Activated CD8-positive, alpha-beta T cell treated with anti-CD3 and anti-CD28 coated beads for 36 hours (primary cell): ENCODE results near the gene SLC22A2. TPM values are rescaled to one million over a fixed set of nuclear protein-coding genes. Genes with fewer than 3 reads are reported as not detected.

Source experiments
- ATAC-seq: fragments of 200-7000 bp; cut with Tn5 transposase; one replicate; pipeline ENCODE4 v1.10.0; 2021; ENCODE audit warnings: mild to moderate bottlenecking, moderate library complexity
- CTCF ChIA-PET: fragments of 350-600 bp; sonication (Branson Sonifier 250); formaldehyde crosslinking; loops from one replicate; lab custom pipeline; 2021; ENCODE audit warnings: antibody characterized with exemption; lab: Charles Lee
- POLR2A ChIA-PET: fragments of 350-600 bp; sonication (Branson Sonifier 250); formaldehyde crosslinking; loops from one replicate; lab custom pipeline; 2021; ENCODE audit warnings: antibody characterized with exemption; lab: Charles Lee
- DNase-seq: peaks from one replicate; pipeline ENCODE4 v3.0.0-alpha.2; 2020
- H3K27ac Mint-ChIP-seq: one replicate; pipeline ENCODE4 v1.8.0; 2021; ENCODE audit warnings: mild to moderate bottlenecking, mixed read lengths
- H3K27me3 Mint-ChIP-seq: one replicate; pipeline ENCODE4 v1.8.0; 2021; ENCODE audit warnings: mixed read lengths
- H3K36me3 Mint-ChIP-seq: one replicate; pipeline ENCODE4 v1.8.0; 2021; ENCODE audit warnings: low read depth, mixed read lengths
- H3K4me1 Mint-ChIP-seq: one replicate; pipeline ENCODE4 v1.8.0; 2021; ENCODE audit warnings: low read depth, mixed read lengths
- H3K4me3 Mint-ChIP-seq: one replicate; pipeline ENCODE4 v1.8.0; 2021; ENCODE audit warnings: mild to moderate bottlenecking, moderate library complexity, mixed read lengths
- H3K9me3 Mint-ChIP-seq: one replicate; pipeline ENCODE4 v1.8.0; 2021; ENCODE audit warnings: mixed read lengths
- intact Hi-C: fragments of 100-400 bp; cut with micrococcal nuclease; formaldehyde crosslinking; loops from one replicate; pipeline ENCODE4 v1.10.0; 2022
- total RNA-seq, 2 experiments: library from RNA; stranded (reverse); gene quantifications; one replicate each; pipeline ENCODE4 v1.2.3, GENCODE V29; 2021
- TF ChIP-seq, protein P1 (sequence below): fragments of 200-600 bp; IDR thresholded peaks from one replicate; pipeline ENCODE4 v1.8.0; 2022; ENCODE audit warnings: antibody characterized with exemption, mild to moderate bottlenecking

The SLC22A2 gene
- total RNA-seq, 2 experiments from 2014 or later: not detected

DNA sequence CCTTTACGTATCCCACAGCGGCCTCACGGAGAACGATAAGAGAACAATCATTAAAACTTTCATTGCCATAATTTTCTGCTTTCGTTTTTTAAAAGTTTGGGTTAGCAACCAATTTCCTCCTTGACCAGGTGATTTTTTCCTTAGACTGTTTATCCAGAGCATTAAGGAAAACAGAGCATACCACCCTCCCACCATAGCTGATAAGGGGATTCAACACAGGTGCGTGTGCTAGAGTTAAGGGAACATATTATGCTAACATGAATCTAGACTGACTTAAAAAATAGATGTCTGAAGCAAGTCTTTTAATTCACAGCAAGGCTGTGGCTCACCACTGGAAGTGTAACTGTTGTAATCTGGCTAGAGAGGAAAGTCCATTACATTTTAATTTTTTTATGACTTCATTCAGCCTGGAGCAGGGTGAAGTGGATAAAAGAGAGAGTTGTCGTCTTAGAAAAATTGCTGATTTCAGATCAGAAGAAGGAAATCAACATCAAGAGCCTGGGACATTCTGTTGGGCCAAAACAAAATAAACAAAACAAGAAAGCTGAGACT, 5.5 kb upstream of the SLC22A2 start:
- ATAC-seq (no peak), DNase-seq (no peak)
- intact Hi-C loops: no loop called here
- Mint-ChIP-seq H3K4me3 (no peak overlapping the region), H3K27me3 (no peaks in the 10 kb centered on the region), H3K36me3 (no peaks in the 10 kb centered on the region), H3K9me3 (no peaks in the 10 kb centered on the region), H3K4me1 (peaks cover 7% of the 10 kb centered on the region), H3K27ac (no peak overlapping the region)
- TF ChIP-seq, protein P1, sequence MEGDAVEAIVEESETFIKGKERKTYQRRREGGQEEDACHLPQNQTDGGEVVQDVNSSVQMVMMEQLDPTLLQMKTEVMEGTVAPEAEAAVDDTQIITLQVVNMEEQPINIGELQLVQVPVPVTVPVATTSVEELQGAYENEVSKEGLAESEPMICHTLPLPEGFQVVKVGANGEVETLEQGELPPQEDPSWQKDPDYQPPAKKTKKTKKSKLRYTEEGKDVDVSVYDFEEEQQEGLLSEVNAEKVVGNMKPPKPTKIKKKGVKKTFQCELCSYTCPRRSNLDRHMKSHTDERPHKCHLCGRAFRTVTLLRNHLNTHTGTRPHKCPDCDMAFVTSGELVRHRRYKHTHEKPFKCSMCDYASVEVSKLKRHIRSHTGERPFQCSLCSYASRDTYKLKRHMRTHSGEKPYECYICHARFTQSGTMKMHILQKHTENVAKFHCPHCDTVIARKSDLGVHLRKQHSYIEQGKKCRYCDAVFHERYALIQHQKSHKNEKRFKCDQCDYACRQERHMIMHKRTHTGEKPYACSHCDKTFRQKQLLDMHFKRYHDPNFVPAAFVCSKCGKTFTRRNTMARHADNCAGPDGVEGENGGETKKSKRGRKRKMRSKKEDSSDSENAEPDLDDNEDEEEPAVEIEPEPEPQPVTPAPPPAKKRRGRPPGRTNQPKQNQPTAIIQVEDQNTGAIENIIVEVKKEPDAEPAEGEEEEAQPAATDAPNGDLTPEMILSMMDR: no peak
- POLR2A ChIA-PET: no interaction called here
- CTCF ChIA-PET: no interaction called here

DNA sequence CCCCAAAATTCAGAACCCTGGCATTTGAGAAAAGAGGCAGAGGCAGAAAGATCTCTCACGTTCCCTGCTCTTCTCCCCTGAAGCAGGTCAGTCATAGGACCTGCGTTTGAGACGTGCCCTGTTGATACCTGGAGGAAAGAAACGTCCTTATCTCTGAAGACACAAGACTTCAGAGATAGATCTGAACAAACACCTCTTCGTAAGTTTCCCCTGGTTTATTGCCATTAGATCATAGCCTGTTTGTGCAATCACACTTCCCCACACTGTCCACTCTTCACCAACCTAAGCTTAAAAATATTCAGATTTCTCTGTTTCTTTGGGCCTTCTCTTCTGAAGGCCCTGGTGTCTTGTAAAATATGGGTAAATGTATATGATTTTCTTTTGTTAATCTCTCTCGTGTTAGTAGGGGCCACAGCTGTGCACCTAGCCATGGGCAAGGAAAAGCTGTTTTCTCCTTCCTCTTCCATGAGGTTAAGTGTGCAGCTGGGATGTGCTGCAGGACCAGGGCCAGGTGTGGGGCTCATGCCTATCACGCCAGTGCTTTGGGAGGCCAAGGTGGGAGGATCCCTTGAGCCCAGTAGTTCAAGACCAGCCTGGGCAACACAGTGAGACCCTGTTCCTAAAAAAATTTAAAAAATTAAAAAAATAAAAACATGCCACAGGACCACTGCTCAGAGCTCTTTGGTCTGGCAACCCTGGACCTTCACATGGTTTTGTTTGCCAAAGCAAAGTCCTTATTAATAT, 4.7 kb upstream of the SLC22A2 start:
- Mint-ChIP-seq H3K4me3 (no peak overlapping the region), H3K27ac (no peak overlapping the region), H3K27me3 (peaks cover 3% of the 10 kb centered on the region), H3K9me3 (no peaks in the 10 kb centered on the region), H3K4me1 (peaks cover 7% of the 10 kb centered on the region), H3K36me3 (no peaks in the 10 kb centered on the region)
- TF ChIP-seq, protein P1: no peak
- ATAC-seq: no peak
- ChIA-PET CTCF (interaction anchor here (1.7 kb wide), 1 partner anchor 9 kb away, joined by 3 read pairs; no protein-coding TSS in a partner anchor), POLR2A (no interaction called here)
- intact Hi-C loops: no loop called here
- no peak for DNase-seq

- TF ChIP-seq, protein P1: no peak
- no peak for DNase-seq
- ATAC-seq: no peak
- Mint-ChIP-seq H3K4me1 (peaks cover 7% of the 10 kb centered on the region), H3K9me3 (no peaks in the 10 kb centered on the region), H3K36me3 (no peaks in the 10 kb centered on the region), H3K27ac (no peak overlapping the region), H3K27me3 (peaks cover 3% of the 10 kb centered on the region), H3K4me3 (no peak overlapping the region)
- CTCF ChIA-PET: interaction anchor here (1.7 kb wide), 1 partner anchor 10 kb away, joined by 3 read pairs; no protein-coding TSS in a partner anchor
- intact Hi-C loops: no loop called here
- POLR2A ChIA-PET: no interaction called here
Measured at GRCh38 chr6:160261991-160262680, 3.5 kb upstream of the SLC22A2 start.

- Mint-ChIP-seq H3K36me3 (no peaks in the 10 kb centered on the region), H3K27ac (no peak overlapping the region), H3K4me3 (no peak overlapping the region), H3K9me3 (no peaks in the 10 kb centered on the region), H3K4me1 (peaks cover 2% of the 10 kb centered on the region), H3K27me3 (peaks cover 6% of the 10 kb centered on the region)
- TF ChIP-seq, protein P1: no peak
- CTCF ChIA-PET: no interaction called here
- ATAC-seq (no peak), DNase-seq (no peak)
- intact Hi-C loops: no loop called here
- POLR2A ChIA-PET: no interaction called here
Measured at GRCh38 chr6:160260803-160261450, 2.3 kb upstream of the SLC22A2 start.
